ENCODE data around the gene HPGD. TPM values are rescaled to one million over a fixed set of nuclear protein-coding genes. Genes with fewer than 3 reads are reported as not detected.
A peak's percentile ranks its signal among the peaks of the same experiment; 100 is the strongest.

Gene HPGD
- total and polyA plus RNA-seq, 7 experiments from 2014 or later = 2.5 to 13.5 (median 6.3) TPM

GRCh38 chr4:174540175-174540574 is 17.9 kb upstream of the HPGD start:
- Histone ChIP-seq H3K27ac (ENCODE audit: low read depth, low read length) (no peak overlapping the region), H3K27me3 (ENCODE audit: control insufficient read depth in 2 of 2, insufficient read depth in 2 of 2, low read length in 2 of 2) (no peaks in the 10 kb centered on the region), H3K4me1 (ENCODE audit: control insufficient read depth in 2 of 2, insufficient read depth in 2 of 2, low read length in 2 of 2) (no peaks in the 10 kb centered on the region), H3K9me3 (ENCODE audit: control insufficient read depth in 2 of 3, low read length in 3 of 3) (no peaks in the 10 kb centered on the region), H3K4me3 (ENCODE audit: low read length) (no peak overlapping the region), H3K36me3 (ENCODE audit: control insufficient read depth in 2 of 3, insufficient read depth in 3 of 3, low read length in 3 of 3) (no peaks in the 10 kb centered on the region)
- ATAC-seq = no peak
- H3K36me3 Mint-ChIP-seq = no peaks in the 10 kb centered on the region
- intact Hi-C loops (cut with micrococcal nuclease) = no loop called here
- no peak for DNase-seq
- POLR2A ChIA-PET = no interaction called here
- CTCF ChIA-PET = no interaction called here
- H3K9me3 Mint-ChIP-seq = peaks cover 0 to 5% (median 2%) of the 10 kb centered on the region in 11 donors
- H3K27ac Mint-ChIP-seq = no peak overlapping the region
- no peak overlapping the region for H3K4me3 Mint-ChIP-seq
- H3K27me3 Mint-ChIP-seq = peaks cover 0 to 2% (median 0%) of the 10 kb centered on the region in 5 donors
- peaks cover 0 to 17% (median 0%) of the 10 kb centered on the region in 7 donors for H3K4me1 Mint-ChIP-seq

- CTCF ChIA-PET = no interaction called here
- peaks cover 0 to 2% (median 0%) of the 10 kb centered on the region in 5 donors for H3K27me3 Mint-ChIP-seq
- no peaks in the 10 kb centered on the region for H3K4me1 ChIP-seq (ENCODE audit: control insufficient read depth in 2 of 2, insufficient read depth in 2 of 2, low read length in 2 of 2)
- no peaks in the 10 kb centered on the region for H3K9me3 ChIP-seq (ENCODE audit: control insufficient read depth in 2 of 3, low read length in 3 of 3)
- no peak overlapping the region for H3K27ac ChIP-seq (ENCODE audit: low read depth, low read length)
- intact Hi-C loops (cut with micrococcal nuclease) = loop anchor here in 1 of 2 donors (5.0 kb wide), 1 partner anchor 173 kb away; no protein-coding TSS in a partner anchor
- H3K27me3 ChIP-seq (ENCODE audit: control insufficient read depth in 2 of 2, insufficient read depth in 2 of 2, low read length in 2 of 2) = no peaks in the 10 kb centered on the region
- H3K4me1 Mint-ChIP-seq = peaks cover 0 to 17% (median 0%) of the 10 kb centered on the region in 7 donors
- H3K4me3 Mint-ChIP-seq = no peak overlapping the region
- H3K36me3 ChIP-seq (ENCODE audit: control insufficient read depth in 2 of 3, insufficient read depth in 3 of 3, low read length in 3 of 3) = no peaks in the 10 kb centered on the region
- H3K4me3 ChIP-seq (ENCODE audit: low read length) = no peak overlapping the region
- POLR2A ChIA-PET = no interaction called here
- peaks cover 0 to 5% (median 2%) of the 10 kb centered on the region in 11 donors for H3K9me3 Mint-ChIP-seq
- H3K27ac Mint-ChIP-seq = no peak overlapping the region
- peaks cover 0 to 1% (median 0%) of the 10 kb centered on the region in 5 donors for H3K36me3 Mint-ChIP-seq
- ATAC-seq = no peak
- DNase-seq = no peak
These were observed 17.3 kb upstream of the HPGD start for GRCh38 chr4:174539571-174539970.

DNA sequence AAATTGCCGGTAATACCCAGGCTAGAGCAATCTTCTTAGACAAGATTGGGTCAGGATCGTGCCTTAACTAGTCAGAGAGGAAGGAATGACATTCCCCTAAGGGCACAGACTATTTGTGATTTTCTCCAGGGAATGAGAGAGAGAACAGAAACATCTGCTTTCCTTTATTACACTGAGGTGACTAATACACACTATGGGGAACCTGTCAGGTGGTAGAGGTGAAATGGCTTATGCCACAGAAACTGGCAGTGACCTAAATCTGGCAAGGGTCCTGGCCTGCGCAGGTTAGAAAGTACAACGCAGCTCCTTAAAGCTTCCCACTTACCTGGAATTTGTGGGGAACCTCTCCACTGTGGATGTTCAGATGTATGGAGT is 16.6 kb upstream of the HPGD start:
- DNase-seq (no peak), ATAC-seq (no peak)
- ChIA-PET CTCF (no interaction called here), POLR2A (no interaction called here)
- Mint-ChIP-seq H3K36me3 (peaks cover 0 to 1% (median 0%) of the 10 kb centered on the region in 5 donors), H3K27ac (peak overlapping the region in 1 of 9 donors; percentile 77), H3K4me3 (no peak overlapping the region), H3K9me3 (peaks cover 0 to 8% (median 2%) of the 10 kb centered on the region in 11 donors), H3K27me3 (peaks cover 0 to 4% (median 0%) of the 10 kb centered on the region in 5 donors), H3K4me1 (peaks cover 0 to 17% (median 0%) of the 10 kb centered on the region in 7 donors)
- H3K9me3 ChIP-seq (ENCODE audit: control insufficient read depth in 2 of 3, low read length in 3 of 3) = no peaks in the 10 kb centered on the region
- H3K4me3 ChIP-seq (ENCODE audit: low read length) = no peak overlapping the region
- intact Hi-C loops (cut with micrococcal nuclease) = loop anchor here in 1 of 2 donors (5.0 kb wide), 1 partner anchor 173 kb away; no protein-coding TSS in a partner anchor
- H3K36me3 ChIP-seq (ENCODE audit: control insufficient read depth in 2 of 3, insufficient read depth in 3 of 3, low read length in 3 of 3) = no peaks in the 10 kb centered on the region
- H3K4me1 ChIP-seq (ENCODE audit: control insufficient read depth in 2 of 2, insufficient read depth in 2 of 2, low read length in 2 of 2) = no peaks in the 10 kb centered on the region
- H3K27ac ChIP-seq (ENCODE audit: low read depth, low read length) = no peak overlapping the region
- no peaks in the 10 kb centered on the region for H3K27me3 ChIP-seq (ENCODE audit: control insufficient read depth in 2 of 2, insufficient read depth in 2 of 2, low read length in 2 of 2)

GRCh38 chr4:174538123-174538875 is 16.0 kb upstream of the HPGD start:
- ATAC-seq (peak; percentile 42), DNase-seq (no peak)
- CTCF ChIA-PET = no interaction called here
- Histone ChIP-seq H3K36me3 (ENCODE audit: control insufficient read depth in 2 of 3, insufficient read depth in 3 of 3, low read length in 3 of 3) (no peaks in the 10 kb centered on the region), H3K4me3 (ENCODE audit: low read length) (no peak overlapping the region), H3K27ac (ENCODE audit: low read depth, low read length) (no peak overlapping the region), H3K27me3 (ENCODE audit: control insufficient read depth in 2 of 2, insufficient read depth in 2 of 2, low read length in 2 of 2) (no peaks in the 10 kb centered on the region), H3K4me1 (ENCODE audit: control insufficient read depth in 2 of 2, insufficient read depth in 2 of 2, low read length in 2 of 2) (no peaks in the 10 kb centered on the region), H3K9me3 (ENCODE audit: control insufficient read depth in 2 of 3, low read length in 3 of 3) (no peaks in the 10 kb centered on the region)
- H3K36me3 Mint-ChIP-seq = peaks cover 0 to 1% (median 0%) of the 10 kb centered on the region in 5 donors
- peaks cover 0 to 12% (median 2%) of the 10 kb centered on the region in 11 donors for H3K9me3 Mint-ChIP-seq
- peak overlapping the region in 1 of 10 donors; percentile 12 for H3K4me3 Mint-ChIP-seq
- peaks cover 0 to 17% (median 0%) of the 10 kb centered on the region in 7 donors for H3K4me1 Mint-ChIP-seq
- POLR2A ChIA-PET = no interaction called here
- intact Hi-C loops (cut with micrococcal nuclease) = loop anchor here in 1 of 2 donors (5.0 kb wide), 1 partner anchor 174 kb away; no protein-coding TSS in a partner anchor
- peak overlapping the region in 1 of 9 donors; percentile 77 for H3K27ac Mint-ChIP-seq
- peaks cover 0 to 4% (median 0%) of the 10 kb centered on the region in 5 donors for H3K27me3 Mint-ChIP-seq

GRCh38 chr4:174537634-174538033 is 15.3 kb upstream of the HPGD start:
- peaks cover 0 to 1% (median 0%) of the 10 kb centered on the region in 5 donors for H3K36me3 Mint-ChIP-seq
- no peak overlapping the region for H3K4me3 Mint-ChIP-seq
- H3K4me1 ChIP-seq (ENCODE audit: control insufficient read depth in 2 of 2, insufficient read depth in 2 of 2, low read length in 2 of 2) = no peaks in the 10 kb centered on the region
- H3K27me3 ChIP-seq (ENCODE audit: control insufficient read depth in 2 of 2, insufficient read depth in 2 of 2, low read length in 2 of 2) = no peaks in the 10 kb centered on the region
- no peak for DNase-seq
- H3K27ac ChIP-seq (ENCODE audit: low read depth, low read length) = no peak overlapping the region
- no peaks in the 10 kb centered on the region for H3K36me3 ChIP-seq (ENCODE audit: control insufficient read depth in 2 of 3, insufficient read depth in 3 of 3, low read length in 3 of 3)
- H3K27ac Mint-ChIP-seq = no peak overlapping the region
- peaks cover 0 to 17% (median 0%) of the 10 kb centered on the region in 7 donors for H3K4me1 Mint-ChIP-seq
- no peak overlapping the region for H3K4me3 ChIP-seq (ENCODE audit: low read length)
- ChIA-PET CTCF (no interaction called here), POLR2A (no interaction called here)
- peaks cover 0 to 4% (median 0%) of the 10 kb centered on the region in 5 donors for H3K27me3 Mint-ChIP-seq
- no peaks in the 10 kb centered on the region for H3K9me3 ChIP-seq (ENCODE audit: control insufficient read depth in 2 of 3, low read length in 3 of 3)
- intact Hi-C loops (cut with micrococcal nuclease) = loop anchor here in 1 of 2 donors (5.0 kb wide), 1 partner anchor 175 kb away; no protein-coding TSS in a partner anchor
- H3K9me3 Mint-ChIP-seq = peaks cover 0 to 12% (median 2%) of the 10 kb centered on the region in 11 donors
- ATAC-seq = no peak

DNA sequence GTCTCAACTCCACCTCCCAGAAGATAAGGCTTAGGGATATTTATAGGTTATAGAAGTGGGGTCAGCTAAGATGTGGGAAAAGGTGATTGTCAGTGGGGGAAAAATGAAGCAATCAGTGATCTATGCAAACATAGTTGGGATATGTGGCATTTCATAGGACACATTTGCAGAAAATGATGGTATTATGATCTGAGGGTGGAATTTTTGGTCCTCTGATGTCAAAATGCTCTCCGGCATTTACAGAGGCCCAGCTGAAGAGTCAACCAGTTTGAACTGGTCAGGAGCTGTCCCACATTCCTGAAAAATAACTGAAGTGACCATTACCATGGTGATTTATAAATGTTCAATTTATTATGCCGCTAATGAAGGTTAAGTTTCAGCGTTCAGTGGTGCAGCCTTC is 12.2 kb upstream of the HPGD start:
- Histone ChIP-seq H3K4me1 (ENCODE audit: control insufficient read depth in 2 of 2, insufficient read depth in 2 of 2, low read length in 2 of 2) (no peaks in the 10 kb centered on the region), H3K36me3 (ENCODE audit: control insufficient read depth in 2 of 3, insufficient read depth in 3 of 3, low read length in 3 of 3) (no peaks in the 10 kb centered on the region), H3K27me3 (ENCODE audit: control insufficient read depth in 2 of 2, insufficient read depth in 2 of 2, low read length in 2 of 2) (peaks cover 0 to 3% of the 10 kb centered on the region in 2 donors), H3K27ac (ENCODE audit: low read depth, low read length) (no peak overlapping the region), H3K4me3 (ENCODE audit: low read length) (no peak overlapping the region), H3K9me3 (ENCODE audit: control insufficient read depth in 2 of 3, low read length in 3 of 3) (no peaks in the 10 kb centered on the region)
- Mint-ChIP-seq H3K36me3 (peaks cover 0 to 1% (median 0%) of the 10 kb centered on the region in 5 donors), H3K4me3 (no peak overlapping the region), H3K27ac (no peak overlapping the region), H3K9me3 (peaks cover 0 to 8% (median 0%) of the 10 kb centered on the region in 11 donors), H3K27me3 (peaks cover 4 to 12% (median 4%) of the 10 kb centered on the region in 5 donors), H3K4me1 (peaks cover 0 to 15% (median 0%) of the 10 kb centered on the region in 7 donors)
- ATAC-seq = no peak
- ChIA-PET CTCF (no interaction called here), POLR2A (no interaction called here)
- DNase-seq = no peak
- intact Hi-C loops (cut with micrococcal nuclease) = no loop called here

Data from naive thymus-derived CD4-positive, alpha-beta T cell (primary cell).